Neural progenitor cell (in vitro differentiated cells): ENCODE data around the gene OAS1. TPM values are rescaled to one million over a fixed set of nuclear protein-coding genes. Genes with fewer than 3 reads are reported as not detected.

Source experiments
- DNase-seq: peaks from one replicate; pipeline ENCODE4 v3.0.0-alpha.2; 2016; ENCODE audit warnings: low spot score
- H2AFZ ChIP-seq: fragments of 200-600 bp; sonication (generic); replicated peaks from 2 replicates; pipeline ENCODE4 v1.6.1; 2016; ENCODE audit warnings: antibody characterized with exemption
- H3F3A ChIP-seq: fragments of 200-600 bp; sonication (generic); 2 replicates; pipeline ENCODE4 v1.6.1; 2016; ENCODE audit warnings: antibody characterized with exemption, low read depth
- H3K27ac ChIP-seq: fragments of 200-600 bp; sonication (generic); 2 replicates; pipeline ENCODE4 v1.5.1; 2016; ENCODE audit warnings: mild to moderate bottlenecking
- H3K27me3 ChIP-seq: fragments of 200-600 bp; sonication (generic); 2 replicates; pipeline ENCODE4 v1.6.1; 2016; ENCODE audit warnings: mild to moderate bottlenecking, moderate library complexity
- H3K36me3 ChIP-seq: fragments of 200-600 bp; sonication (generic); 2 replicates; pipeline ENCODE4 v1.5.1; 2016
- H3K4me1 ChIP-seq: fragments of 200-600 bp; sonication (generic); 2 replicates; pipeline ENCODE4 v1.6.1; 2016; ENCODE audit warnings: mixed run types
- H3K4me2 ChIP-seq: fragments of 200-600 bp; sonication (generic); 2 replicates; pipeline ENCODE4 v1.6.1; 2016
- H3K4me3 ChIP-seq: fragments of 200-600 bp; sonication (generic); 2 replicates; pipeline ENCODE4 v1.5.1; 2016
- H3K79me2 ChIP-seq: fragments of 200-600 bp; sonication (generic); 2 replicates; pipeline ENCODE4 v1.6.1; 2016; ENCODE audit warnings: low read depth
- H3K9ac ChIP-seq: fragments of 200-600 bp; sonication (generic); 2 replicates; pipeline ENCODE4 v1.6.1; 2016
- H3K9me3 ChIP-seq: fragments of 200-600 bp; sonication (generic); 2 replicates; pipeline ENCODE4 v1.5.1; 2016; ENCODE audit warnings: low read depth
- H4K20me1 ChIP-seq: fragments of 200-600 bp; sonication (generic); 2 replicates; pipeline ENCODE4 v1.6.1; 2016; ENCODE audit warnings: low read depth
- H3K27ac Mint-ChIP-seq: 3 replicates; pipeline ENCODE4 v1.8.0; 2021; ENCODE audit warnings: mixed read lengths
- H3K27me3 Mint-ChIP-seq: 2 replicates; pipeline ENCODE4 v1.8.0; 2022; ENCODE audit warnings: low read depth, mild to moderate bottlenecking, inconsistent platforms, moderate library complexity, mixed read lengths; ENCODE audit not compliant: insufficient read depth
- H3K36me3 Mint-ChIP-seq: 3 replicates; pipeline ENCODE4 v1.8.0; 2021; ENCODE audit warnings: mixed read lengths
- H3K4me1 Mint-ChIP-seq: 3 replicates; pipeline ENCODE4 v1.8.0; 2021; ENCODE audit warnings: mixed read lengths
- H3K4me3 Mint-ChIP-seq: 3 replicates; pipeline ENCODE4 v1.8.0; 2021; ENCODE audit warnings: mild to moderate bottlenecking, moderate library complexity, mixed read lengths
- H3K9me3 Mint-ChIP-seq: 3 replicates; pipeline ENCODE4 v1.8.0; 2020; ENCODE audit warnings: mixed read lengths
- CTCF ChIP-seq: fragments of 200-600 bp; sonication (generic); IDR thresholded peaks from 2 replicates; pipeline ENCODE4 v1.5.1; 2017; ENCODE audit warnings: antibody characterized with exemption, mild to moderate bottlenecking
- EZH2 ChIP-seq: fragments of 200-600 bp; sonication (generic); IDR thresholded peaks from 2 replicates; pipeline ENCODE4 v1.6.1; 2017; ENCODE audit warnings: antibody characterized with exemption, mild to moderate bottlenecking, moderate library complexity
- EZH2phosphoT487 ChIP-seq: fragments of 200-600 bp; sonication (generic); IDR thresholded peaks from 2 replicates; pipeline ENCODE4 v1.6.1; 2017; ENCODE audit warnings: antibody characterized with exemption
- total RNA-seq: library from RNA; depleted of rRNA; stranded (reverse); fragments of >200 nt; gene quantifications from 2 replicates; pipeline ENCODE4 v1.2.3, GENCODE V29; 2015; ENCODE audit warnings: low replicate concordance

Gene OAS1
- total RNA-seq, 1 donor from 2014 or later, result not detected

- no peak for DNase-seq
- H3K9ac ChIP-seq, result no peak overlapping the region
- no peak overlapping the region for H3K27ac ChIP-seq
- H3K36me3 Mint-ChIP-seq, result no peaks in the 10 kb centered on the region
- TF ChIP-seq CTCF (no peak), EZH2 (no peak), EZH2phosphoT487 (no peak)
- no peaks in the 10 kb centered on the region for H3K4me1 Mint-ChIP-seq
- H3K27me3 Mint-ChIP-seq, result peaks cover 3% of the 10 kb centered on the region
- H3K4me1 ChIP-seq, result no peaks in the 10 kb centered on the region
- H3K9me3 ChIP-seq, result no peaks in the 10 kb centered on the region
- H3F3A ChIP-seq, result no peaks in the 10 kb centered on the region
- no peak overlapping the region for H2AFZ ChIP-seq
- H4K20me1 ChIP-seq, result no peaks in the 10 kb centered on the region
- H3K27ac Mint-ChIP-seq, result no peak overlapping the region
- no peaks in the 10 kb centered on the region for H3K79me2 ChIP-seq
- H3K4me3 ChIP-seq, result no peak overlapping the region
- H3K36me3 ChIP-seq, result no peaks in the 10 kb centered on the region
- H3K4me2 ChIP-seq, result no peak overlapping the region
- no peak overlapping the region for H3K4me3 Mint-ChIP-seq
- H3K27me3 ChIP-seq, result no peaks in the 10 kb centered on the region
- peaks cover 15% of the 10 kb centered on the region for H3K9me3 Mint-ChIP-seq
Measured at GRCh38 chr12:112961536-112961935, 54.8 kb downstream of the OAS1 start.

GRCh38 chr12:112962561-112962960 is 55.8 kb downstream of the OAS1 start:
- Histone ChIP-seq H3K79me2 (no peaks in the 10 kb centered on the region), H3K27me3 (no peaks in the 10 kb centered on the region), H3K9ac (no peak overlapping the region), H3K9me3 (no peaks in the 10 kb centered on the region), H3F3A (no peaks in the 10 kb centered on the region), H3K27ac (no peak overlapping the region), H2AFZ (no peak overlapping the region), H4K20me1 (no peaks in the 10 kb centered on the region), H3K4me1 (no peaks in the 10 kb centered on the region), H3K4me3 (no peak overlapping the region), H3K4me2 (no peak overlapping the region), H3K36me3 (no peaks in the 10 kb centered on the region)
- Mint-ChIP-seq H3K4me1 (no peaks in the 10 kb centered on the region), H3K36me3 (no peaks in the 10 kb centered on the region), H3K4me3 (no peak overlapping the region), H3K9me3 (peaks cover 15% of the 10 kb centered on the region), H3K27ac (peak overlapping the region; percentile 27), H3K27me3 (peaks cover 3% of the 10 kb centered on the region)
- TF ChIP-seq EZH2phosphoT487 (no peak), CTCF (no peak), EZH2 (no peak)
- no peak for DNase-seq

GRCh38 chr12:112963227-112963861 is 56.6 kb downstream of the OAS1 start:
- H3K4me3 Mint-ChIP-seq, result no peak overlapping the region
- Histone ChIP-seq H3K4me2 (no peak overlapping the region), H3K4me1 (no peaks in the 10 kb centered on the region), H3K27ac (no peak overlapping the region), H3K36me3 (no peaks in the 10 kb centered on the region), H3F3A (no peaks in the 10 kb centered on the region), H3K9me3 (no peaks in the 10 kb centered on the region), H3K4me3 (no peak overlapping the region), H3K27me3 (no peaks in the 10 kb centered on the region), H2AFZ (no peak overlapping the region), H3K79me2 (no peaks in the 10 kb centered on the region), H4K20me1 (no peaks in the 10 kb centered on the region), H3K9ac (no peak overlapping the region)
- DNase-seq, result peak; percentile 23
- H3K36me3 Mint-ChIP-seq, result no peaks in the 10 kb centered on the region
- peaks cover 11% of the 10 kb centered on the region for H3K9me3 Mint-ChIP-seq
- no peak overlapping the region for H3K27ac Mint-ChIP-seq
- H3K4me1 Mint-ChIP-seq, result no peaks in the 10 kb centered on the region
- TF ChIP-seq CTCF (peak; percentile 11), EZH2 (no peak), EZH2phosphoT487 (no peak)
- H3K27me3 Mint-ChIP-seq, result peaks cover 3% of the 10 kb centered on the region
